Endothelial cell of umbilical vein (primary cell): ENCODE measurements around the gene PPFIA1.

Experiments used
- EZH2 ChIP-seq: IDR thresholded peaks from 2 replicates; pipeline ENCODE4 v1.6.1; 2012; ENCODE audit warnings: borderline replicate concordance, low read depth, mild to moderate bottlenecking, moderate library complexity, low read length, inconsistent platforms; ENCODE audit not compliant: severe bottlenecking
- FOS ChIP-seq: IDR thresholded peaks from 2 replicates; pipeline ENCODE4 v1.6.1; 2011; ENCODE audit warnings: mild to moderate bottlenecking, low read length, moderate library complexity, borderline replicate concordance; ENCODE audit not compliant: insufficient read depth
- JUN ChIP-seq: IDR thresholded peaks from 2 replicates; pipeline ENCODE4 v1.6.1; 2011; ENCODE audit warnings: borderline replicate concordance, low read depth; ENCODE audit not compliant: insufficient read length, insufficient read depth
- MYC ChIP-seq: IDR thresholded peaks from one replicate; pipeline ENCODE4 v1.6.1; 2011; ENCODE audit warnings: mild to moderate bottlenecking, low read depth, low read length
- POLR2A ChIP-seq: IDR thresholded peaks from 2 replicates; pipeline ENCODE4 v1.6.1; 2012; ENCODE audit warnings: low read depth, mild to moderate bottlenecking, control low read depth, low read length
- POLR2AphosphoS5 ChIP-seq: IDR thresholded peaks from 2 replicates; pipeline ENCODE4 v1.6.1; 2012; ENCODE audit warnings: low read depth, mild to moderate bottlenecking, control low read depth, low read length, moderate library complexity; ENCODE audit not compliant: insufficient read depth
- TF ChIP-seq, protein P1 (sequence below), 2 donors: IDR thresholded peaks; 1 replicate in 1 of 2; 2 replicates in 1 of 2; pipeline ENCODE4 v1.5.1; 2011; ENCODE audit warnings: low read length in 2 of 2, mild to moderate bottlenecking in 2 of 2, moderate library complexity in 2 of 2, control low read depth in 1 of 2, inconsistent platforms in 1 of 2, low read depth in 1 of 2; ENCODE audit not compliant: insufficient read depth in 1 of 2; ENCODE audit errors: extremely low read depth in 1 of 2

DNA sequence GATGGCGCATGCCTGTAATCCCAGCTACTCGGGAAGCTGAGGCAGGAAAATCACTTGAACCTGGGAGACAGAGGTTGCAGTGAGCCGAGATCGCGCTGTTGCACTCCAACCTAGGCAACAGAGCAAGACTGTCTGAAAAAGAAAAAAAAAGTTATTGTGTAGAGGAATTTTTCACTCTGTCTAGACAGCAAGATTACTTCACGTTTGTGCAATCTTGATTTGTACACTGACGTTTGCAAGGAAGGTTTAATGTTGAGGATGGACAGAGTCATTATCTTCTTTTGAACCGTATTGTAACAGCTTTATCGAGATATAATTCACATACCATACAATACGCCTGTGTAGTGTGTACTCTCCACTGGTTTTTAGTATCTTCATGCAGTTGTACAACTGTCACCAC lies 131.5 kb downstream of the PPFIA1 start:
- TF ChIP-seq, protein P1, sequence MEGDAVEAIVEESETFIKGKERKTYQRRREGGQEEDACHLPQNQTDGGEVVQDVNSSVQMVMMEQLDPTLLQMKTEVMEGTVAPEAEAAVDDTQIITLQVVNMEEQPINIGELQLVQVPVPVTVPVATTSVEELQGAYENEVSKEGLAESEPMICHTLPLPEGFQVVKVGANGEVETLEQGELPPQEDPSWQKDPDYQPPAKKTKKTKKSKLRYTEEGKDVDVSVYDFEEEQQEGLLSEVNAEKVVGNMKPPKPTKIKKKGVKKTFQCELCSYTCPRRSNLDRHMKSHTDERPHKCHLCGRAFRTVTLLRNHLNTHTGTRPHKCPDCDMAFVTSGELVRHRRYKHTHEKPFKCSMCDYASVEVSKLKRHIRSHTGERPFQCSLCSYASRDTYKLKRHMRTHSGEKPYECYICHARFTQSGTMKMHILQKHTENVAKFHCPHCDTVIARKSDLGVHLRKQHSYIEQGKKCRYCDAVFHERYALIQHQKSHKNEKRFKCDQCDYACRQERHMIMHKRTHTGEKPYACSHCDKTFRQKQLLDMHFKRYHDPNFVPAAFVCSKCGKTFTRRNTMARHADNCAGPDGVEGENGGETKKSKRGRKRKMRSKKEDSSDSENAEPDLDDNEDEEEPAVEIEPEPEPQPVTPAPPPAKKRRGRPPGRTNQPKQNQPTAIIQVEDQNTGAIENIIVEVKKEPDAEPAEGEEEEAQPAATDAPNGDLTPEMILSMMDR (IDR thresholded peaks at IDR 0.05; ENCODE audit: extremely low read depth in 1 of 2, insufficient read depth in 1 of 2, low read depth in 1 of 2, low read length in 2 of 2), result no peak
- TF ChIP-seq JUN (no peak), POLR2AphosphoS5 (no peak), POLR2A (no peak), FOS (no peak), EZH2 (no peak), MYC (no peak)
